Pancreas (tissue), 10 donors: ENCODE results near the gene BACE1. TPM values are rescaled to one million over a fixed set of nuclear protein-coding genes. Genes with fewer than 3 reads are reported as not detected.
"Not testable (repeated sequence)": the region's sequence is repeated elsewhere in the genome, so short reads cannot be mapped to it uniquely, and the experiment has no call there.

Experiments used
- ATAC-seq, 4 donors: fragments of 200-7000 bp; cut with Tn5 transposase; one replicate each; pipeline versions ENCODE4 v1.8.0 to v1.9.1; 2020; ENCODE audit warnings: mild to moderate bottlenecking in 4 of 4, moderate library complexity in 4 of 4
- DNase-seq, 6 donors: peaks; one replicate each; pipeline ENCODE4 v3.0.0-alpha.2; 2020
- FAIRE-seq: peaks from 2 replicates; lab custom pipeline; 2012; peaks lifted over from hg19 to GRCh38; lab: Jason Lieb, UNC
- H3K27ac ChIP-seq, 4 donors: fragments of 200-600 bp; sonication (generic); 1 replicate in 3 of 4; 2 replicates in 1 of 4; pipeline versions ENCODE4 v1.5.0 to v1.8.0; 2020
- H3K27me3 ChIP-seq, 4 donors: fragments of 200-600 bp; one replicate each; pipeline ENCODE4 v1.8.0; 2021
- H3K36me3 ChIP-seq, 3 donors: fragments of 200-600 bp; sonication (generic) in 1 of 3; one replicate each; pipeline versions ENCODE4 v1.5.0 to v1.8.0; 2020 to 2021
- H3K4me1 ChIP-seq, 3 donors: fragments of 200-600 bp; one replicate each; pipeline ENCODE4 v1.8.0; 2021
- H3K4me3 ChIP-seq, 4 donors: fragments of 200-600 bp; sonication (generic) in 2 of 4; one replicate each; pipeline versions ENCODE4 v1.5.0 to v1.8.0; 2020 to 2021
- H3K9me3 ChIP-seq, 4 donors: fragments of 200-600 bp; one replicate each; pipeline ENCODE4 v1.8.0; 2021
- WGBS, 2 donors: extraction: QIAGEN DNeasy Blood & Tissue Kit; methylation state at CpG; one replicate each; pipeline ENCODE4 v1.1.7; 2013; 5-methylcytosine and 5-hydroxymethylcytosine counted together
- intact Hi-C, 3 donors: fragments of 100-400 bp; cut with DNase I; formaldehyde crosslinking; loops; one replicate each; pipeline versions ENCODE4 v1.11.1 to v1.14.2; 2022
- polyA plus RNA-seq, 2 donors: library from polyadenylated mRNA; stranded (reverse); fragments of 200-250 nt; gene quantifications; one replicate each; pipeline ENCODE4 v1.2.3, GENCODE V29; 2013
- total RNA-seq, 6 donors: library from RNA; stranded (reverse); fragmentation: NEBNext Ultra II Directional in 4 of 6; extraction: Animal tissue kit (Norgen Biotek cat#: 25700) in 4 of 6; gene quantifications; one replicate each; pipeline versions ENCODE4 v1.2.1 to v1.2.4, GENCODE V29; 2021 to 2023
- TF ChIP-seq, protein P1 (sequence below), 4 donors: fragments of 200-600 bp; sonication (generic) in 3 of 4; IDR thresholded peaks; one replicate each; pipeline versions ENCODE4 v1.5.0 to v1.8.0; 2021; ENCODE audit warnings: antibody characterized with exemption in 4 of 4
- donor health status: healthy with polysubstance abuse.
- donor health status: DM: no; HTN: no; CAD: no; lungs with moderate emphysema.
- donor health status: DM: no; HTN: no; CAD: no.
- donor health status: control.
- donor health status: control.
- donor health status: Bipolar disorder and iron deficiency.
- donor health status: DM: yes; HTN: yes; CAD: no.
- donor health status: DM: no; HTN: no; CAD: no.
- donor health status: DM: no; HTN: no; CAD: no.
- donor health status: DM: yes; HTN: yes; CAD: no.

The BACE1 gene
- total and polyA plus RNA-seq, 8 donors: 27.8 to 207 (median 103) TPM

DNA sequence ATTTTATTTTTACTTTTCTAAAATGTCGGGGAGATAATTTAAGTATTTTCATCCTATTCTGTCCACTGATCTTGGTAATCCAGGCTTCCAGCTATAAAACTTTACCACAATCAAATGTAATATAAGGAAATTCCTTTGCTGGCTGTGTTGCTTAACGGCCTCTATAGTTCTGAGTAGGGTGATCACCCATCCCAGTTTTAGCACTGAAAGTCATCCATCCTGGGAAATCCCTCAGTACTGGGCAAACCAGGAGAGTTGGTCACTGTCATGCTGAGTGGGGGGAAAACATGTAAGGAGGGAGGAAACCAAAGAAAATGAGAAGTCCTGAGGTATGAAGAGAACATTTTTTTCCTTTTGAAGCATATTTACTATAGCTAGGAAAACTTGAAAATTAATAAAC is 37.7 kb downstream of the BACE1 start:
- no peaks in the 10 kb centered on the region for H3K9me3 ChIP-seq
- no peaks in the 10 kb centered on the region for H3K36me3 ChIP-seq
- FAIRE-seq (no peak), DNase-seq (no peak), ATAC-seq (no peak)
- no peak overlapping the region for H3K27ac ChIP-seq
- WGBS, 2 donors: 92 to 99% methylated on average over 2 of the region's 2 CpGs
- TF ChIP-seq, protein P1, sequence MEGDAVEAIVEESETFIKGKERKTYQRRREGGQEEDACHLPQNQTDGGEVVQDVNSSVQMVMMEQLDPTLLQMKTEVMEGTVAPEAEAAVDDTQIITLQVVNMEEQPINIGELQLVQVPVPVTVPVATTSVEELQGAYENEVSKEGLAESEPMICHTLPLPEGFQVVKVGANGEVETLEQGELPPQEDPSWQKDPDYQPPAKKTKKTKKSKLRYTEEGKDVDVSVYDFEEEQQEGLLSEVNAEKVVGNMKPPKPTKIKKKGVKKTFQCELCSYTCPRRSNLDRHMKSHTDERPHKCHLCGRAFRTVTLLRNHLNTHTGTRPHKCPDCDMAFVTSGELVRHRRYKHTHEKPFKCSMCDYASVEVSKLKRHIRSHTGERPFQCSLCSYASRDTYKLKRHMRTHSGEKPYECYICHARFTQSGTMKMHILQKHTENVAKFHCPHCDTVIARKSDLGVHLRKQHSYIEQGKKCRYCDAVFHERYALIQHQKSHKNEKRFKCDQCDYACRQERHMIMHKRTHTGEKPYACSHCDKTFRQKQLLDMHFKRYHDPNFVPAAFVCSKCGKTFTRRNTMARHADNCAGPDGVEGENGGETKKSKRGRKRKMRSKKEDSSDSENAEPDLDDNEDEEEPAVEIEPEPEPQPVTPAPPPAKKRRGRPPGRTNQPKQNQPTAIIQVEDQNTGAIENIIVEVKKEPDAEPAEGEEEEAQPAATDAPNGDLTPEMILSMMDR (IDR thresholded peaks at IDR 0.05): no peak
- intact Hi-C loops: no loop called here
- no peak overlapping the region for H3K4me3 ChIP-seq
- H3K4me1 ChIP-seq: peaks cover 0 to 4% (median 0%) of the 10 kb centered on the region in 3 donors
- H3K27me3 ChIP-seq: no peaks in the 10 kb centered on the region

DNA sequence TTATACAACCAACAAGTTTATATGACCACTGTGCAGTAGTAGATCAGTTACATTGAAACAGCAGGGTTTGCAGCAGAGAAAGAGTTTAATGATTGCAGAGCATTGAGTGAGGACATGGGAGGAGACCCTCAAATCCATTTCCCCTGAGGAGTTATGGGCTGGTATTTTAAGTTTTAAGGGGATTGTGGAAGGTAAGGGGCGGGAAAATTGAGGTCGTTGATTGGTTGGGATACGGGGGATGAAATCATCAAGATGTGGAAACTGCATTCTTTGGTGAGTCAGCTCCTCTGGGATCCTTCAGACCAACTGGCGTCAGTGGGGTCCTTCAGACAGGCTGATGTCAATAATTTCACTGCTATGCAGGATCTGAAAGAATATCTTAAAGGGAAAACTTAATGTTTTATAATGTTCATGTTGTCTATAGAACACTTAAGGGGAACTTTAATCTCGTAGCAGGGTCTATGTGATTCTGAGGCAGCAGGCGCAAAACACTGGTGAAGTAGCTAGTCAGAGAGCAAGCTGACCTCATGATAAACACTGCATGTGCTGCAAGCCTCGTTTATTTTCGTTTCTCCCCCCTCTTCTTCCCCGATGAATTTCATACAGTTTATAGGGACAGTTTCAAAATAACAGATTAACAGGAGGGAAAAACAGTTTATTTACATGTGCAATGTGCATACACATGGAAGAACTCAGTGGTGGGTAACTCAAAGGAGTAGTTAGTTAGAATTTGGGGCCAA is 42.3 kb downstream of the BACE1 start:
- Histone ChIP-seq H3K4me1 (no peaks in the 10 kb centered on the region), H3K36me3 (no peaks in the 10 kb centered on the region), H3K9me3 (no peaks in the 10 kb centered on the region), H3K27me3 (no peaks in the 10 kb centered on the region), H3K27ac (no peak overlapping the region), H3K4me3 (no peak overlapping the region)
- ATAC-seq (no peak), DNase-seq (no peak), FAIRE-seq (no peak)
- TF ChIP-seq, protein P1 (IDR thresholded peaks at IDR 0.05): no peak
- intact Hi-C loops: no loop called here
- 92 to 94% methylated on average over 9 of the region's 9 CpGs for WGBS, 2 donors

DNA sequence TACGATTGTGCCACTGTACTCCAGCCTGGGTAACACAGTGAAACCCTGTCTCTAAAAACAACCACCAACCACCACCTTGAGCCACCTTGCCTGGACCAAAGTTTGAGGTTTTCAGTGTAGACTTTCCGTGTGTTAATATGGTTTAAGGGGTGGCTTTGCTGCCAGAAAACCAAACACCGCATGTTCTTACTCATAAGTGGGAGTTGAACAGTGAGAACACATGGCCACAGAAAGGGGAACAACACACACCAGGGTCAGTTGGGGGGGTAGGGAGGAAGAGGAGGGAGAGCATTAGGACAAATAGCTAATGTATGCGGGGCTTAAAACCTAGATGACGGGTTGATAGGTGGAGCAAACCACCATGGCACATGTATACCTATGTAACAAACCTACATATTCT is 43.9 kb downstream of the BACE1 start:
- FAIRE-seq: not testable (repeated sequence)
- WGBS, 2 donors: 95 to 99% methylated on average over 5 of the region's 5 CpGs

DNA sequence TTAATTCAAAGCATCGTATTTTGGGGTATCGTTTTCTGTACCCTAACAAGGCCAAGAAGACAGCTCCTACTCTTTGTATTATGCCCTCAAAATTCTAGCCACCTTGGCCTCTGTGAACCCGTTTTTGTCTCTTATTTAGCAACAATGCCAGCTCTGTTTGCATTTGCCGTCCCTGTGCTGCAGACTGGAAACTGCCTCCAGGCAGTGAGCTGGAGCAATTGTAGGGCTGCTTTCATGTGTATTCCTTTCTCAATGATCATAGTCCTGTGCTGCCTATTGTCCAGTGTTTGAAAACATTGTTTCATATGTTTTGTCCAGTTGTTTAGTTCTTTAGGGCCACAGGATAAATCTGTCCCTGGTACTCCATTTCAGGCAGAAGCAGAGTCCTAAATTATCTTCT is 44.8 kb downstream of the BACE1 start:
- Histone ChIP-seq H3K4me1 (no peaks in the 10 kb centered on the region), H3K9me3 (no peaks in the 10 kb centered on the region), H3K4me3 (no peak overlapping the region), H3K27me3 (no peaks in the 10 kb centered on the region), H3K27ac (no peak overlapping the region), H3K36me3 (no peaks in the 10 kb centered on the region)
- ATAC-seq (no peak), FAIRE-seq (no peak), DNase-seq (no peak)
- TF ChIP-seq, protein P1 (IDR thresholded peaks at IDR 0.05): no peak
- 90 to 92% methylated on average over 4 of the region's 4 CpGs for WGBS, 2 donors
- intact Hi-C loops: no loop called here

More for the DNA sequence above, 43.9 kb downstream of the BACE1 start:
- H3K9me3 ChIP-seq, intact Hi-C loops, H3K27me3 ChIP-seq, DNase-seq, H3K27ac ChIP-seq, H3K36me3 ChIP-seq, ATAC-seq, H3K4me3 ChIP-seq, H3K4me1 ChIP-seq: not testable (repeated sequence)

DNA sequence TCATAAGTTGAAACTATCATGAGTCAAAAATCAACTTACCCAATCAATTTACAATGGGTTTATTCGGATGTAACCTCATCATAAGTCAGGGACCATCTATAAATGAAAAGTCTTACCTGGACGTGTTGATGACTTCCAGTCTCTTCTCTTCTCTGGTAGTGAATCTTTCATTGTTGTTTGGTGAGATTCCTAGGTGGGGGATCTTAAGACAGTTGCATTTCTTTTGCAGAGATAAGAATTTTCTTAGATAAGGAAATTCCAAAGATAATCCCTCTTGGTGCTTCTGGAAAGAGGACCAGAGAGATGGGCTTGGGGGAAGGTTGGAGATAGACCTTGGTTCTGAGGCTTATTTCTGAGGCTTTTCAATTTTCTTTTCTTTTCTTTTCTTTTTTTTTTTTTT is 46.2 kb downstream of the BACE1 start:
- TF ChIP-seq, protein P1 (IDR thresholded peaks at IDR 0.05): no peak
- Histone ChIP-seq H3K9me3 (no peaks in the 10 kb centered on the region), H3K27ac (no peak overlapping the region), H3K27me3 (no peaks in the 10 kb centered on the region), H3K4me1 (no peaks in the 10 kb centered on the region), H3K36me3 (no peaks in the 10 kb centered on the region), H3K4me3 (no peak overlapping the region)
- intact Hi-C loops: no loop called here
- ATAC-seq (no peak), FAIRE-seq (no peak), DNase-seq (no peak)
- 92 to 94% methylated on average over 2 of the region's 2 CpGs for WGBS, 2 donors
